GM21723 (cell line): ENCODE data around the gene HOXC4.
"Not testable (repeated sequence)": the region's sequence is repeated elsewhere in the genome, so short reads cannot be mapped to it uniquely, and the experiment has no call there.

Experiments
- ATAC-seq: cut with Tn5 transposase; IDR thresholded peaks from one replicate; pipeline ENCODE4 v1.9.1; 2021; ENCODE audit warnings: mild to moderate bottlenecking, moderate library complexity; ENCODE audit not compliant: unreplicated experiment

The HOXC4 gene

DNA sequence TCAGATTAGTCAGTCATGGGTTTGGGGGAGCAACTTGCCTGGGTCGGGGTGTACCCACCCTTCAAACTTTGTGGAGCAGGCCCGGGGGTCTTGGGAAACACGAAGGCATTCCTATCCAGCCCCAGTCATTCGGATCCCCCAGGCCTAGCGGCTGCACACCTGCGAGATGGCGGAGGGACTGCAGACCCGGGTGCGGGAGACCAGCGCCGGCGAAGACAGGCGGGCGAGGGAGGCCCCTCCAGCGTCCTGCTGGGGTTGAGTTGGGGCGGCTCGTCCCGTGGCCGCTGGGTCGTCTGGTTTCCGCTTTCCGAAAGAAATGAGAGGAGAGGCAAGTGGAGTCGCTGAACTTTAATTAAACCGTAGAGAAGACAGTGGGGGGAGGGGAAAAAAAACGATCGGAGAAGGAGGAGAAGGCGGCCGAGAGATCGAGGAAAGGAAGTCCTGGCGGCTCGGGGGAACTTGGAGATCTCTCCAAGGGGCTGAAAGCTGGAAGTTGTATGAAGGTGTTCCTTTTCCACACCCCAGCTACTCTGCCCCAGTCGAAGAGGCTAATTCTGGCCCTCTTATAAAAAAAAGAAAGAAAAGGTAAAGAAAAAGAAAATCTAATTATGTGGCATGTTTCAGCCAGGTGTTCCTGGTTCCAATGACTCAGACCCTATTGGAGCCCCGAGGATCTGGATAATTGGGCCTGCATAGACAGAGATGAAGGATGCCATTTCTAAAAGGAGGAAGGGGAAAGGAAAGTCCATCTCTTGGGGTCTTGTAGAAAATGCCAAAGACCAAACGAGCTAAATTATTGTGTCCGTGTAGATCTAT lies 28.2 kb downstream of the HOXC4 start:
- ATAC-seq: not testable (repeated sequence)

- ATAC-seq: no peak
These were observed 28.8 kb downstream of the HOXC4 start for GRCh38 chr12:54082397-54082892.

DNA sequence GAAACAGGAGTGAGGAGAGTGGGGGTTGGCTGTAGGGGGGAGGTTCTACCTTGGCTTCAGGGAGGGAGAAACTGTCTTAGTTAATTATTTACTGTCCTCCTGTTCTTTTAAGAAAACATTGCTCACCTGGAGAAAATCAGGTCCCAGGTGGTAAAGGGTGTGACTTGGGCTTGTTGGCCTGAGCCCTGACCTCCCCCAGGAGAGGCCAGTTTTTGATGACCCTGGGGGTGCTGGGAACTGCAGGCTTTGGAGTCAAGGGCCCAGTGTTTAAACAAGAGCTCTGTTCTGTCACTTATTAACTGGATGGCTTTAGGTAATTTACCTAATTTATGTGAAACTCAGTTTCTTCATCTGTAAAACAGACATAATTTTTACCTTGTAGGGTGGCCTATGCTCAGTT lies 34.4 kb downstream of the HOXC4 start:
- ATAC-seq: not testable (repeated sequence)

DNA sequence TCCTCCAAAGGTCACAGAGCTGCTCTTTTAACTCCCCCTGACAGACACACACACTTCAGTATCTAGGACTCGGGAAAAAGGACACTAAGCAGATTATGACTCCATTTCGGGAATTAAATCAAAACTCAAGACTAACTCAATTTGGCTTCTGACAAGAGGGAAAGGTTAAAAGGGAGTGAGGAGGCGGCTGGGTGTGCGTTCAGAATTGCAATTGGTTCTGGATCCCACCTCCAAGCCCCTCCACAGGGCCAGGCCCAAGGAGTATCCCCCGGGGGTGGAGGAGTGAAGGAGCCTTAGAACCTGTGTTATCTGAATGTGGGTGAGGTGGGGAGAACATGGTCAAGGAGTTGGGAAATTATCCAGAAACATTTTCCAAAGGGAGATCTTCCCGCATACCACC lies 35.8 kb downstream of the HOXC4 start:
- not testable (repeated sequence) for ATAC-seq

DNA sequence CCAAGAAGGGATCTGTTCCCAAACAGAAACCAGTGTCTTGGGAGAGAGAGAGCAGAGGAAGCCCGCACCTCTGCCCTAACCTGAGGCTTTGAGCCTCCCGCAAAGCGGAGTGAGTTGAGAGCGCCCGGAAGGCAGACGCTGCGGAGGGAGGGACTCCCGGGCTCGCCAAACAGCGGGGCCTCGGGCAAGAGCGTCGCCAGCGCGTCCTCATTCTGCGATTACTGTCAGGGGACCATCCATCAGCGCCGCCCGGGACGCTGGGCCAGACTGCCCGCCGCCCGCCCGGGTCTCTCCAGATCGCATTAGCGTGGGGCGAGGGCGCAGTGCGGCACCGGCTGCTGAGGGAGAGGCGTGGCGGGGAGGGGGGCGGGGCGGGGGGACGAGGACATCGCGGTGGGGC lies 36.7 kb downstream of the HOXC4 start:
- ATAC-seq: not testable (repeated sequence)

DNA sequence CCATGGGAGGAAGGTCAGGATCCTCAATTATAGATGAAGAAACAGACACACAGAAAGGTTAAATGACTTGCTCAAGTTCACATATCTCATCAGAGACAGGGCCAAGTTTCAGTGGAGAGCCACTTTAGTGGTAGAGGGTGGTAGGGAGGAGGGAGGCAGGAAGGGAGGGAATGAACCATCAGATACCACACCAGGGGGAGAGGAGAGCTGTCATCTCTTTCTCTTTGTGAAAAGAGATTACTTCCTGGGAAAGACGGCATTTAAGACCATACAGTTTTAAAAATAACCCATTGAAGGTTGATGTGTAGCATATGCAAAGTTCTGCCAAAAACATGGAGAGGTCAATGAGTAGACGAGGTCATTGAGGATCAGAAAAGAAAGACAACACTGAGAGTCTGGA lies 39.3 kb downstream of the HOXC4 start:
- not testable (repeated sequence) for ATAC-seq

DNA sequence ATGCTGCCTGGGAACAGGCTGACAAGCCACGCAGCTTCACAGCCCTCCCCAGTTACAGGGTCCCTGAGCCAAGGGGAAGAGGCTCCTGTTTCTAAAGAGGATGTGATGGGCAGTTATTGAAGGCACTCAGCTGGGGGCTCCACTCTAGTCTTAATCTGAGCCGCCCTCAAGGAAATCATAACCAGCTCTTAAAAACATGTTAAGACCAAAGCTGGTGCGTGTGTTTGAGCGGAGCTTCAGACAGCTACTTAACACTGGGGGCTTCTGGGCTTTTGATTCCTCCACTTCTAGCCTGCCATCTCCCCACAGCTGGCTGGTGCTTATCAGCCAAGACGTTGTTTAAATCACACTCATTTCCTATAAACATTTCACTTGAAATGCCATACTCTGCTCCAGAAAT lies 42.3 kb downstream of the HOXC4 start:
- not testable (repeated sequence) for ATAC-seq

GRCh38 chr12:54098644-54099043 lies 45.0 kb downstream of the HOXC4 start:
- not testable (repeated sequence) for ATAC-seq

- ATAC-seq: not testable (repeated sequence)
These were observed 47.0 kb downstream of the HOXC4 start for GRCh38 chr12:54100588-54100987.

DNA sequence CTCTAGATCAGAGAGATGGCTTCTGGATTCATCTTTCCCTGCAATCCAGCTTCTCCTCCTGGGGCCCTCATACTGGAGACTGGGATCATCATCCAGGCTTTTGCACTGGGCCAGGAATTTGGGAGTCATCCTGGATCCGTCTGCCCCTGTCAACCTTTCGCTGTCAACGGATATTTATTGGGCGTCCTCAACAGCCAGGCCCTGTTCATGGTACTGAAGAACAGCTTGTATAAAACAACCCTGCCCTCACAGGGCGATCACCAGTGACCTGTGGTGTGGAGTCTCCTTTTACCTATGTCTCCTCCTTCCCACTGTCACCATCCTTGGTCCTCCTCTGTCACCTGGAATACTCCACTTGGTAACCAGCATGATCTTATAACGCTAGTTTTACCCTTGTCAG lies 48.6 kb downstream of the HOXC4 start:
- ATAC-seq: not testable (repeated sequence)

- not testable (repeated sequence) for ATAC-seq
These were observed 50.2 kb downstream of the HOXC4 start for GRCh38 chr12:54103827-54104226.
